ENCODE data around the gene STK4. TPM values are rescaled to one million over a fixed set of nuclear protein-coding genes. Genes with fewer than 3 reads are reported as not detected.

Gene STK4
- total RNA-seq, 2 experiments from 2014 or later, result 110 to 116 TPM

GRCh38 chr20:45111799-45112471 is 145.6 kb downstream of the STK4 start:
- H3K4me3 Mint-ChIP-seq, result no peak overlapping the region
- peaks cover 10% of the 10 kb centered on the region for H3K4me1 Mint-ChIP-seq (ENCODE audit: low read depth)
- no peak overlapping the region for H3K27ac Mint-ChIP-seq
- intact Hi-C loops (cut with micrococcal nuclease), result no loop called here
- peak; percentile 38 for DNase-seq
- no peaks in the 10 kb centered on the region for H3K27me3 Mint-ChIP-seq (ENCODE audit: low read depth)
- CTCF ChIA-PET, result interaction anchor here (0.6 to 4.4 kb wide), 20 partner anchors 9 to 426 kb away, joined by 3 to 53 read pairs (median 5); partner anchors contain the start of gene WFDC12
- H3K9me3 Mint-ChIP-seq, result no peaks in the 10 kb centered on the region
- no peaks in the 10 kb centered on the region for H3K36me3 Mint-ChIP-seq (ENCODE audit: low read depth)

DNA sequence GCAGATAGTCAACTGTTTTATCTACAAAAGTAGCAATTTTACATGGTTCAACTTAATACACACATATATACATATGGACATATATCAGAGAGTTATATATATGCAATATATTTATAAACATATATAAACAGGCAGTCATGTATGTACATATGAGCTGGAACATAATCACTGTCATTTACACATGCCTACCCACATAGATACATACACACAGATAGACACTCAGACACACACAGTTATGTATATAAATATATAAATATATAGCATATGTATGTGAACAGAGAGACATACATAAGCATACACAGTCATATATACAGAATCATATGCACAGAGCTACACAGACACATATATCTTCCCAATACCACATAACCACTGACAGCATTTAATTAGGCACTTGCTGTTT is 146.4 kb downstream of the STK4 start:
- CTCF ChIA-PET, result interaction anchor here (0.6 to 4.4 kb wide), 17 partner anchors 11 to 427 kb away, joined by 3 to 53 read pairs (median 4); partner anchors contain the start of gene WFDC12
- no peaks in the 10 kb centered on the region for H3K36me3 Mint-ChIP-seq (ENCODE audit: low read depth)
- intact Hi-C loops (cut with micrococcal nuclease), result no loop called here
- H3K27ac Mint-ChIP-seq, result no peak overlapping the region
- no peak for DNase-seq
- no peaks in the 10 kb centered on the region for H3K9me3 Mint-ChIP-seq
- H3K4me1 Mint-ChIP-seq (ENCODE audit: low read depth), result peaks cover 10% of the 10 kb centered on the region
- H3K4me3 Mint-ChIP-seq, result no peak overlapping the region
- no peaks in the 10 kb centered on the region for H3K27me3 Mint-ChIP-seq (ENCODE audit: low read depth)

DNA sequence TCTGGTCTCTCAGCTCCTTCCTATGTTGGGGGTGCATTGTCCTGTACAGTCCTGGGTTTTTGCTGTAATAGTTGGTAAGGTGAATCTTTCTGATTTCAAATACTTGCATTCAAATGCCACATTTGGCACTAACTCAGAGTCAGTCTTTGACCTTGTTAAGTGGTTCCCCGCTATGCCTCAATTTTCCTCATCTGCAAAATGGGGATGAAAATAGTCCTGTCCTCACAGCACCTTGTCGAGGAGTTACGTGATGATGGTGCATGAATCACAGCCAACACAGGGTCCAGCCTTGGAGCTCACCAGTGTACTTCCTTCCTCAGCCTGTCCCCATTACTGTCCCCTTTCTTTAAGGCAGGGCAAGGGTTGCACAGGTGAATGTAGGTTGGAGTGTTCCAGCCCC is 147.6 kb downstream of the STK4 start:
- H3K4me1 Mint-ChIP-seq (ENCODE audit: low read depth), result peaks cover 10% of the 10 kb centered on the region
- intact Hi-C loops (cut with micrococcal nuclease), result no loop called here
- CTCF ChIA-PET, result interaction anchor here (1.5 to 4.4 kb wide), 3 partner anchors 12 to 25 kb away, joined by 4 to 53 read pairs (median 10); no protein-coding TSS in a partner anchor
- peaks cover under 1% of the 10 kb centered on the region for H3K27me3 Mint-ChIP-seq (ENCODE audit: low read depth)
- no peaks in the 10 kb centered on the region for H3K9me3 Mint-ChIP-seq
- H3K27ac Mint-ChIP-seq, result no peak overlapping the region
- no peak overlapping the region for H3K4me3 Mint-ChIP-seq
- no peak for DNase-seq
- no peaks in the 10 kb centered on the region for H3K36me3 Mint-ChIP-seq (ENCODE audit: low read depth)

DNA sequence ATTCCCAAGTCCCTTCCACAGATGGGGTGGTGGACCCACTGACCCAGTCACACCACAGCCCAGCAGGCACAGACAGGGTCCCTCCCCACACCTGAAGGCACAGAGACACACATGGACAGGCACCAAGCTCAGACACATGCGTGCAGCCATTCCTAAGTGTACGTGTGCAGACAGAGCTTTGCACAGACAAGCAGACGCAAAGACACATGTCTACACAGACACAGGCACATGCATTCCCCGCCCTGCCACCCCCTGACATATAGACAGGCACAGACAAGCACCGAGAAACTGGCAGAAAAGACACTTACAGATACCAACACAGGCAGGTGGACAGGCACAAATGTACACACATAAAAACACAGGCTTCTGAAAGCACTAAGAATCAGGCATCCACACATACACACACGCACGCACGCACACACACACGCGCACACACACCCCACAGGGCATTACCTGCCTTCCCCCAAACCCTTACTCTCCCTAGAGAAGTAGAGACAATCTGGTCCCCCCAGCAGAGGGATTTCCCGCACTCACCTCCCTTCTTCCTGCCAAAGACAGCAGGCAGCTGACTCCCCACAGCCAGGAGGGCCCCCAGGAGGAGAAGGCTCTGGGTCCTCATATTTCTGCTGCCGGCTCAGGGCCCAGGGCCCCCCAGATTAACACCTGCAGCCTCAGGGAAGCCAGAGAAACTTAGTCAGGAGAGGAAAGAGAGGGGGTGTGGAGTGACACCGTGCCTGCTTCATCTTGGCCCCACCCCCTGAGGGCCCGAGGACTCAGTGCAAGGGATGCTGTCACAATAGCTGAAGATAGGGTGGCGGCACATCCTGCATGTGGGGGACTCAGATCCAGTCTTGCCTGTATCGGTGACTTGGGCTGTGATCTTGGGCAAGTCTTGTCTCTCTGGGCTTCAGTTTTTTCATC is 148.4 kb downstream of the STK4 start, which contains the start of gene WFDC5:
Gene WFDC5, minus strand, starts transcription at position 710 of the 921 bp plus-strand sequence. Its CDS starts 91 bp downstream, at position 619.
- peak; percentile 49 for DNase-seq
- Mint-ChIP-seq H3K9me3 (no peaks in the 10 kb centered on the region), H3K36me3 (ENCODE audit: low read depth) (no peaks in the 10 kb centered on the region), H3K4me1 (ENCODE audit: low read depth) (peaks cover 10% of the 10 kb centered on the region), H3K27ac (no peak within 1 kb of the TSS), H3K4me3 (no peak within 1 kb of the TSS), H3K27me3 (ENCODE audit: low read depth) (peaks cover 2% of the 10 kb centered on the region)
- intact Hi-C loops (cut with micrococcal nuclease), result no loop called here
- CTCF ChIA-PET, result interaction anchor here (0.6 to 4.4 kb wide), 4 partner anchors 13 to 71 kb away, joined by 3 to 53 read pairs (median 6); no protein-coding TSS in a partner anchor

- DNase-seq, result no peak
- intact Hi-C loops (cut with micrococcal nuclease), result no loop called here
- no peaks in the 10 kb centered on the region for H3K9me3 Mint-ChIP-seq
- CTCF ChIA-PET, result interaction anchor here (1.3 kb wide), 1 partner anchor 71 kb away, joined by 3 read pairs; no protein-coding TSS in a partner anchor
- peaks cover 10% of the 10 kb centered on the region for H3K4me1 Mint-ChIP-seq (ENCODE audit: low read depth)
- H3K27me3 Mint-ChIP-seq (ENCODE audit: low read depth), result peaks cover 2% of the 10 kb centered on the region
- H3K4me3 Mint-ChIP-seq, result no peak overlapping the region
- no peaks in the 10 kb centered on the region for H3K36me3 Mint-ChIP-seq (ENCODE audit: low read depth)
- H3K27ac Mint-ChIP-seq, result no peak overlapping the region
Measured at GRCh38 chr20:45115386-45115774, 149.1 kb downstream of the STK4 start.

DNA sequence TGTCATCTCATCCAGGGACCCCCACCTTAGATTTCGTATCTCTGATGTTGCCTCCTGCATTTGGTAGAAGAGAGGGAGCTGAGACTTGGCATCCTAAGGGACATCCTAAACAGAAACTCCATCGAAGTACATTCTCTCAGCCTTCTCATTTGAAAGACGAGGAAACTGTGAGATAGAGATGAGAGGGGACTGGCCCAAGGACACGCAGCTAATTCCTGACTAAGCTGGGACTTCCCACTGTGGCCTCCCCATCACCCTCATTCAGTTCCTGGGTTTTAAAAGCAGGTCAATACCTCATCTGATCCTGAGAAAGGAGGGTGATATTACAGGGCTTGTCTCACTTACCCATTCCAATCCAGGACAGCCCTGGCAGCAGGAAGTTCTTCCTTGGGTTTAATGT is 149.5 kb downstream of the STK4 start:
- H3K27me3 Mint-ChIP-seq (ENCODE audit: low read depth), result peaks cover 2% of the 10 kb centered on the region
- intact Hi-C loops (cut with micrococcal nuclease), result no loop called here
- H3K4me1 Mint-ChIP-seq (ENCODE audit: low read depth), result peaks cover 10% of the 10 kb centered on the region
- no peaks in the 10 kb centered on the region for H3K9me3 Mint-ChIP-seq
- DNase-seq, result no peak
- no peak overlapping the region for H3K27ac Mint-ChIP-seq
- H3K36me3 Mint-ChIP-seq (ENCODE audit: low read depth), result no peaks in the 10 kb centered on the region
- no peak overlapping the region for H3K4me3 Mint-ChIP-seq
- CTCF ChIA-PET, result interaction anchor here (0.8 to 1.3 kb wide), 2 partner anchors 17 to 72 kb away, joined by 3 read pairs; no protein-coding TSS in a partner anchor

- Mint-ChIP-seq H3K27ac (no peak overlapping the region), H3K36me3 (ENCODE audit: low read depth) (no peaks in the 10 kb centered on the region)
- intact Hi-C loops (cut with micrococcal nuclease), result no loop called here
Measured at GRCh38 chr20:45117581-45117980, 151.3 kb downstream of the STK4 start.

DNA sequence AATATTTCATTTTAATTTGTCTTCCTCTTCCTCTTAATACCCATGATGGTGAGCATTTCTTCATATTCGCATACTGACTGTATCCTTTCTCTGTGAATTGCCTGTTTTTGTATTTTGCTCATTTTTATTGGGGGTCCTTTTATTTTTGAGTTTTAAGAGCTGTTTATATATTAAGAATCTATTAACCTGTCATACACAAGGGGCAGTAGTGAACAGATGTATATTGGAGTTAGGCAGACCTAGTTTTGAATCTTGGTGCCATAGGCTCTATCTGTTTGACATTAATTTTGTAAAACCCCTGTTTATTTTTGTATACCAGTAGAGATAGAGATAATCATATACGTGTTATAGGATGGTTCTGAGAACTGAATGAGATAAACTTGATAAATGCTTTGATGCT is 151.7 kb downstream of the STK4 start:
- CTCF ChIA-PET, result interaction anchor here (0.6 to 1.5 kb wide), 6 partner anchors 11 to 360 kb away, joined by 3 to 5 read pairs (median 4); no protein-coding TSS in a partner anchor
- Mint-ChIP-seq H3K4me3 (no peak overlapping the region), H3K27me3 (ENCODE audit: low read depth) (peaks cover 5% of the 10 kb centered on the region), H3K4me1 (ENCODE audit: low read depth) (peaks cover 10% of the 10 kb centered on the region), H3K27ac (no peak overlapping the region), H3K9me3 (no peaks in the 10 kb centered on the region), H3K36me3 (ENCODE audit: low read depth) (no peaks in the 10 kb centered on the region)
- intact Hi-C loops (cut with micrococcal nuclease), result no loop called here
- DNase-seq, result no peak

More at GRCh38 chr20:45117581-45117980, 151.3 kb downstream of the STK4 start:
- Mint-ChIP-seq H3K4me3 (no peak overlapping the region), H3K9me3 (no peaks in the 10 kb centered on the region), H3K4me1 (ENCODE audit: low read depth) (peaks cover 10% of the 10 kb centered on the region), H3K27me3 (ENCODE audit: low read depth) (peaks cover 5% of the 10 kb centered on the region)
- DNase-seq, result no peak
- CTCF ChIA-PET, result interaction anchor here (0.7 to 1.5 kb wide), 5 partner anchors 11 to 654 kb away, joined by 3 to 5 read pairs (median 4); no protein-coding TSS in a partner anchor

DNA sequence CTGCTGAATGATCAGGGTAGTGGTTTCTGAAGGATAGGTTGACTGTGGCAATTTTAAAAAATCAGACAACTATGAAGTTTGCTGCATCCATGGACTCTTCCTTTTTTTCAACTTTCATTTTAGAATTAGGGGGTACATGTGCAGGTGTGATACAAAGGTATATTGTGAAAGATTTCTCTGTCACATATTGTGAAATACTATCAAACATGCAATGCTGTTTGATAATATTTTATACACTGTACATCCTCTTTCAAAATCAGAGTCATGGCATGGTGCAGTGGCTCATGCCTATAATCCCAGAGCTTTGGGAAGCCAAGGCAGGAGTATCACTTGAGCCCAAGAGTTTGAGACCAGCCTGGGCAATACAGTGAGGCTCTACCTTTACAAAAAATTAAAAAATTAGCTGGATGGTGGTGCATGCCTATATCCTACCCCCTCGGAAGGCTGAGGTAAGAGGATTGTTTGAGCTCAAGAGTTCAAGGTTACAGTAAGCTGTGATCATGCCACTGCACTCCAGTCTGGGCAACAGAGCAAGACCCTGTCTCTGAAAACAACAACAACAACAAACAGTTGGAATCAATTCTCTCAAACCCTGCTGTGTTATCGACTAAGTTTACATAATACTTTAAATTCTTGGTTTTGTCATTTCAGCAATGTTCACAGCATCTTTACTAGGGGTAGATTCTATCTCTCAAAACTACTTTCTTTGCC is 153.4 kb downstream of the STK4 start:
- Mint-ChIP-seq H3K4me3 (no peak overlapping the region), H3K27ac (no peak overlapping the region), H3K27me3 (ENCODE audit: low read depth) (peaks cover 5% of the 10 kb centered on the region), H3K4me1 (ENCODE audit: low read depth) (peaks cover 7% of the 10 kb centered on the region), H3K36me3 (ENCODE audit: low read depth) (no peaks in the 10 kb centered on the region), H3K9me3 (no peaks in the 10 kb centered on the region)
- intact Hi-C loops (cut with micrococcal nuclease), result no loop called here
- no peak for DNase-seq
- CTCF ChIA-PET, result interaction anchor here (1.1 kb wide), 1 partner anchor 174 kb away, joined by 5 read pairs; no protein-coding TSS in a partner anchor

DNA sequence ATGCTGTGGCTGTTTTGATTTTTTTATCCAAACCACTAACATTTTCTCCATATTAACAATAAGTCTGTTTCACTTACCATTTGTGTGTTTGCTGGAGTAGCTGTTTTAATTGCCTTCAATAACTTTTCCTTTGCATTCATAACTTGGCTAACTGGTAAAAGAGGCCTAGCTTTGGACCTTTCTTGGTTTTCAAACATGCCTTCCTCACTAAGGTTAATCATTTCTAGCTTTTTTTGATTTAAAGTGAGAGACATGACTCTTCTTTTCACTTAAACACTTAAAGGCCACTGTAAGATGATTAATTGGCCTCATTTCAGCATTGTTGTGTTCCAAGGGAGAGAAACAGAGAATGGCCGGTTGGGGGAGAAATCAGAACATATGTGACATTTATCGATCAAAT is 155.1 kb downstream of the STK4 start:
- no peak overlapping the region for H3K4me3 Mint-ChIP-seq
- H3K36me3 Mint-ChIP-seq (ENCODE audit: low read depth), result no peaks in the 10 kb centered on the region
- DNase-seq, result no peak
- CTCF ChIA-PET, result interaction anchor here (0.8 kb wide), 1 partner anchor 10 kb away, joined by 6 read pairs; no protein-coding TSS in a partner anchor
- no peak overlapping the region for H3K27ac Mint-ChIP-seq
- intact Hi-C loops (cut with micrococcal nuclease), result no loop called here
- no peaks in the 10 kb centered on the region for H3K9me3 Mint-ChIP-seq
- no peaks in the 10 kb centered on the region for H3K4me1 Mint-ChIP-seq (ENCODE audit: low read depth)
- peaks cover 5% of the 10 kb centered on the region for H3K27me3 Mint-ChIP-seq (ENCODE audit: low read depth)

- H3K36me3 Mint-ChIP-seq (ENCODE audit: low read depth), result no peaks in the 10 kb centered on the region
- intact Hi-C loops (cut with micrococcal nuclease), result no loop called here
- CTCF ChIA-PET, result interaction anchor here (0.6 to 1.1 kb wide), 3 partner anchors 12 to 295 kb away, joined by 3 to 4 read pairs (median 3); no protein-coding TSS in a partner anchor
- no peaks in the 10 kb centered on the region for H3K9me3 Mint-ChIP-seq
- no peaks in the 10 kb centered on the region for H3K4me1 Mint-ChIP-seq (ENCODE audit: low read depth)
- H3K27ac Mint-ChIP-seq, result no peak within 1 kb of the TSS
- no peak for DNase-seq
- H3K27me3 Mint-ChIP-seq (ENCODE audit: low read depth), result peaks cover 17% of the 10 kb centered on the region
- no peak within 1 kb of the TSS for H3K4me3 Mint-ChIP-seq
Measured at GRCh38 chr20:45124365-45124764, 158.1 kb downstream of the STK4 start, which contains the start of gene WFDC12. Gene WFDC12, minus strand, starts transcription at chr20:45124465. Its CDS starts 18 bp downstream, at chr20:45124447.

Data from activated naive CD4-positive, alpha-beta T cell treated with anti-CD3 and anti-CD28 coated beads for 36 hours (primary cell).